CD4-positive, alpha-beta T cell treated with Interleukin-15 for 4 hours (primary cell): ENCODE results near the gene KIRREL3.

Experiments
- DNase-seq: peaks from one replicate; pipeline ENCODE4 v3.0.0-alpha.2; 2020; ENCODE audit warnings: low spot score

Gene KIRREL3

DNA sequence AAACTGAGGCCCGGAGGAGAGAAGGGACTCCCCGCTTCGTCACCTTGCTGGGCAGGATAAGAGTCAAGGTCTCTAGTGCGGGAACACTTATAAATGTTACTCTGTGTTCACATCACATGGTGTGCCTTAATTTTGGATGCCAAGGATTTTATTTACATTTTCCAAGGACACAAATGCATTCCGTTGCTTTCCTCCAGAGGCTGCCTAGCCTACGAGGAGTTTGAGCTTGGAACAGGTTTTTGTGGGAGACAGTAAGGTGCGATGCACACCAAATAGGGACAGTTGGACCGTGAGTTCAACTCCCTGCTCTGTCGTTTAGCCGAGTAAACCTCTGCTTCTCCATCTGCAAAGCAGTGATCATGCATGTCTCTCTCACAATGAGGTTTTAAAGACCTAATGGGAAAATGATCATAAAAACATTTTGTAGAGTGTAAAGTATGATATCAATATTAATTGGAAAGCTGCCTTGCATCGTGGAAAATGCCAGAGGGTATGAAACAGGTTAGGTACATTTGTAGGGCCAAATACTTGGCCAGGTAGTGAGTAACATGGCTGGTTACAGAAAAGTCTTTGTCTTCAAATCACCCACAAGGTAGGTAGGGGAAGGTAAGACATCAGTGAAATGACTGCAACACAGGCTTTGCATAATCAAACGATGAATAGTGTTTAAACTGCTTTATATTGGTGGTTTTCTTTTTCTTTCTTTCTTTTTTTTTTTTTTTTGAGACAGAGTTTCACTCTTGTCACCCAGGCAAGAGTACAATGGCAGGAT lies 583.3 kb downstream of the KIRREL3 start:
- no peak for DNase-seq

DNA sequence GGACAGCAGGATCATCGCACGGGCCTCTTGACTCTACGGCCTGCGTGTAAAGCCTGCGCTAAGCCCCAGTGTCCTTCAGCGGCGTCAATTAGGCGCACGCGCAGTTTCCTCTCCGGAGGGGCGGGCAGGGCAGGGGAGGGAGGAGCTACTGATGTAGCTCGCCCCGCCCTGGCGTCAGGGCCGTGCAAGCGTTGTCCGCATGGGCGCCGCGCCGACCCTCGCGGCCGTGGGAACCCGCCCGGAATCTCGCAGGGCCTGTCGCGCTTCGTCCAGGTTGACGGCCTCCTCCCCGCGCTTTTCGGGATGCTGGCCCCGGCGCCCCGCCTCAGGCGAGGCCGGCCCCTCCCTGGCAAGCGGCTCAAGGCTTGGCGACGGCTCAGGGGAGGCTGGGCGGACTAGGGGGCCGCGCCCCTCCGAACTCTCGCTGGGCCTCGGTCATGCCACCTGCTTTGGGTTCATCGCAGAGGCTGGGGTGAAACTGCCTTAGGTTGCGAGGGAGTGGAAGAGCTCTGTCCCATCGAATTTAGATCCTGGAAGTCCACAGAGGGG lies 584.0 kb downstream of the KIRREL3 start:
- peak; percentile 71 for DNase-seq

DNA sequence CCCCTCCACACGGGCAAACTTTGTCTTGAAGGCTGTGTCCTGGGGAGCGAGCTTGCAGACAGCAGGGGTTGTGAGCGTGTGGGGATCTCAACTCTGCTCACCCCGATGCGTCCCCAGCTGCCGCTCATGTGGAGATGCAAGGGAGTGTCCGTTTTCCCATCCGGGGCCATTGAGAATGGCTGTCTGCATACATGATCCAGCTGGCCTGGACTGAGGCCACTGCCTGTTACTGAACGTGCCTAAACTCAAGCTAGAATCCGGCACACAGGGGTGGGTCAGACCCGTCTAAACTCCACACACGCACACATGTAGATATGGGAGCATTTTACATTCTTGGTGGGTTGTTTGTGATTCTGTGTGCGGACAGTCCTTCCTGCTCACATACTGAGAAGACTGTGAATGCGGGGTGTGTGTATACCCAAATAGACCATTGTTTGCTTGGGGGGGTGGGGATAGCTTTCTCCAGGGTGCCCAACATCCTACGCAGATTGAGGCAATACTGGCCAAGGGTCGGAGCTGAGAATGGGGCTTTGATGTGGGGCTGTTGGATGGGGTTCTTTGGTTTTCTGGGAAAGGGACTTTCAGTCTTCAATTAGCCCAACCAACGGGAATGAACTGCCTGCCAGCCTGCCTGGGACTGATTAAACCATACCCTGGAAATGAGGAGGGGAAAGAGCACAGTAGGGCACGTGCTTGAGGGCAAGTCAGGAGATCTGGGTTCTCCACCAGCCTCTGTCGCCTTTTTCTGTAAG lies 584.7 kb downstream of the KIRREL3 start:
- no peak for DNase-seq

DNA sequence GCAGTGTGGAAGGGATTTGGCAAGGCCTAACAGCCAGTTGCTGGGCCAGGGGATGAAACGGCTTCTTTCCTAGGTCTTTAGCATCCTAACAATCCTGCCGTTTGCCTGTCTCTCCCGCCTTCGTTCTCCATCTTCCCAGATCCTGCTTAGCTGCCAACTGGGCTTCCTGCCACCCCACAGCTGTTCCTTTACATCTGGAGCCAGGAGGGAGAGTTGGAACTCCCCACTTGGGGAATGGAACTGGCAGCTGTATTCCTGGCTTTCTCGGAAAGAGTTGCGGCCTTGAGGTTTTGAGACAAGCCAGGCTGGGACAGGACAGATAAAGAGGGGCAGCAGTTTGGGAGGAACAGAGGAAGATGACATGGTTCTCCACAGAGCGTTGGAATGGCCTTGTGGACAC lies 585.4 kb downstream of the KIRREL3 start:
- no peak for DNase-seq

DNA sequence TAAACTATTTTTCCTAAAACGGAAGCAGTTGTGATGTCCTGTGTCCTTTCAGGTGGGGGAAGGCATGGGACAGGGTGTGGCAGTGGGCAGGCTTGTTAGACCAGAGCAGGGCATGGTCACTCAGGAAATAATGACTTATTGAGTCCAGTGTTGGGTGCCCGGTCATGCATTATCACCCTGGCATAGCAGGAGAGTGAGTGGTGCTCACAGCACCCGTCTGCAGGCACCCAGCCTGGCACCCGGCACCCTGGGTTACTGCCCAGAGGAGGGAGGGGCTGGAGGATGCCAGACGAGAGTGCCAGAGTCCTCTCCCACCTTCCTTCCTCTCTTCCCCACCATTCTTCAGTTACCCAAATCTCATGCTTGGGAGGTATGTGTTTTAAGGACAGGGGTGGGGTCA lies 586.0 kb downstream of the KIRREL3 start:
- DNase-seq, result no peak

DNA sequence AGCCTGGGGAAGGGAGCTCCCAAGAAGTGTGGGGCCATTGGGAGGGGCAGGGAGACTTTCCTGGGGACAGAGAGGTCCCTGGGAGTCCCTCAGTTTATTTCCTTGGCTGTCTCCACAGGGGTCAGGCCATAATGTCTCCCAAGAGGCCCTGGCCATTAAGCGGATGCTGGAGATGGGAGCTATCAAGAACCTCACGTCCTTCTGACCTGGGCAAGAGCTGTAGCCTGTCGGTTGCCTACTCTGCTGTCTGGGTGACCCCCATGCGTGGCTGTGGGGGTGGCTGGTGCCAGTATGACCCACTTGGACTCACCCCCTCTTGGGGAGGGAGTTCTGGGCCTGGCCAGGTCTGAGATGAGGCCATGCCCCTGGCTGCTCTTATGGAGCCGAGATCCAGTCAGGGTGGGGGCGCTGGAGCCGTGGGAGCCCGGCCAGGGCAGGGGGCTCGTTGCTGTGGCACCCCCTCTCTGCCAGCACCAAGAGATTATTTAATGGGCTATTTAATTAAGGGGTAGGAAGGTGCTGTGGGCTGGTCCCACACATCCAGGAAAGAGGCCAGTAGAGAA lies 586.6 kb downstream of the KIRREL3 start:
- no peak for DNase-seq

DNA sequence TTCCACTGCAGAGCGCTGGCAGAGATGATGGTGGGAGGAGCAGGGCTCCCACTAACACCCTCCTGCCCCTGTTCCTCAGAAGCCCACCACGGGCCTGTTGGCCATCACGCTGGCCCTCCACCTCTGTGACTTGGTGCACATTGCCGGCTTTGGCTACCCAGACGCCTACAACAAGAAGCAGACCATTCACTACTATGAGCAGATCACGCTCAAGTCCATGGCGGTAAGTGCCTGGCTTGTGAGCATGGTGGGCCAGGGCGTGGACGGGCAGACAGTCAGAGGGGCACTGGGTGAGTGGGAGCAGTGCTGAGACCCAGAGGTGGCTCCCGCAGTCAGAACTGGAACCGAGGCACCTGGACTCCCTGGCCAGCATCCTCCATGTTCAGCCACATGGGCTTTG lies 587.1 kb downstream of the KIRREL3 start:
- no peak for DNase-seq

DNA sequence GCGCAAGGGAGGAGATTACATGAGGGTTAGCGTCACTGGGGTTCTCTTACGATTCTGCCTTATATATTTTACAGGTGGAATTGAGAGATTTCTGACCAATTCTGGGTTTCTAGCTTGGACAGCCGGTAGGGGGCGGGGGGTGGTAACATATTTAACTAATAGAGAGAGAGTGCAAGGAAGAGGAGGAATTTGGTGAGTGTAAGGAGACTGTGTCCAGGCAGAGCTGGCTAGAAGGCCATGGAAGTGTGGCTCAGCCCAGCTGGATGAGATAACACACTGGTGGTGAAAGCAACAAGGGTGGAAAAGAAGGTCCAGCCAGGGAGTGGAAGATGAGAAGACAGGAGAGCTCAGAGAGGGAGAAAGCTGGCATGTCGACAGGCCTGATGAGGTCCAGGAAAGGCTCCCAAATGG lies 588.6 kb downstream of the KIRREL3 start:
- no peak for DNase-seq

DNA sequence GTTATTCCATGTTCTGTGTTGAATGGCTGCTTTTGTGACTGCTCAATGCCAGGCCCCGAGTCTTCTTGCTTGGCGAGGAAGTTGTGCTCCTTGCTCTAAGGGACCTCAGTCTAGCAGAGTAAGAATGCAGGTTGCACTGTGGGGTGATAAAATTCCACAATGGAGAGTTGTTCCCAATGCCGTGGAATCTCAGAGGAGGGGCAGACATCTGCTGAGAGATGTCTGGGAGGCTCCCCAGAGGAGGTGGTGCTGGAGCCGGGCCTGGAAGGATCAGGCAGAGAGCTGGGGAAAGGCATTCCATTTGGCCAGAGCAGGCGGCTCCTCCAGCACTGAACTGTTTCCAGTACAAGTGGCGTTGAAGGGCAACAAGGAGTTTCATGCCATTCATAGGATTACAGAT lies 589.9 kb downstream of the KIRREL3 start:
- no peak for DNase-seq

DNA sequence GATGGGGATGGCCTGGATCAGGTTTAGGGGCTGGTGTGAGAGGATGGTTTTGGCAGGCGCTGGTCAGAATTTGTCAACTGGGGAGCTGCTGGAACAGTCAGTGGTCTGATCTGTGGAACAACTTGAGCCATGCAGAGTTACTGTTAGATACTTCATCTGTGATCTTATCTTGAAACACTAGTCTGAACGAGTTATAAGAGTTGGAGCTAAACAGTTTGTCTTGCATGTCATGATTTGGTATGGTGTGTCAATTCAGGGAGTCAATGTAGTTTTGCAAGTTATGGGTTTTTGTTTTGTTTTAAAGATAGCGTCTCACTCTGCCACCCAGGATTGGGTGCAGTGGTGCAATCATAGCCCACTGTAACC lies 591.0 kb downstream of the KIRREL3 start:
- no peak for DNase-seq

DNA sequence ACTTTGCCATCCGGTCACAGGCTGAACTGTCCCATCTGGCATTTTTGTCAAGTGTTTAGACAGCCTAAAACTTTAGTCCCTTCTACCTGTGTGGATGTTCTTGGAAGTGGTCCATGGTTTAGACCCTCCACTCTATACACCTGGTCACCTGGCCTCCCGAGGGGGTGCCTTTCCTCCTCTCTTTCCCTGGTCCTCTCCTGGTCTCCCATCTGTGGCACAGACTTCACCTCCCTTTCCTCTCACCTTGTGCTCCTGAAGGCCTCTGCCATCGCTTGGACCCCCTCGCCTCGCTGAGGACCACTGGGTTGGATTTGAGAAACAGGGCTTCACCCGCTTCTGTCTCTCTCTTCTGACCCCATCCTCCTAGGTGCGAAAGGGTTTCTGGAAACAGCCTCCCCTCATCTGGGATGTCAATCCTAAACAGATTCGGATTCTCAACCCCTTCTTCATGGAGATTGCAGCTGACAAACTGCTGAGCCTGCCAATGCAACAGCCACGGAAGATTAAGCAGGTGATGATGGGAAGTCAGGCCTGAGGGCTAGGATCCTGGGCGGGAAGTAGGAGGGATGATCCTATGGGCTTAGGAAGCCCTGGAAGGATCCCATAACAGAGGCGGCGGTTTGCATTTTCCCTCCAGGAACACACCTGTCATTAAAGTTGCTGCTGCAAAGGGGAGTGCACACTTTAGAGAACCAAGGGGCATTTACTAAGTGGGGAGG lies 591.5 kb downstream of the KIRREL3 start:
- DNase-seq, result no peak

DNA sequence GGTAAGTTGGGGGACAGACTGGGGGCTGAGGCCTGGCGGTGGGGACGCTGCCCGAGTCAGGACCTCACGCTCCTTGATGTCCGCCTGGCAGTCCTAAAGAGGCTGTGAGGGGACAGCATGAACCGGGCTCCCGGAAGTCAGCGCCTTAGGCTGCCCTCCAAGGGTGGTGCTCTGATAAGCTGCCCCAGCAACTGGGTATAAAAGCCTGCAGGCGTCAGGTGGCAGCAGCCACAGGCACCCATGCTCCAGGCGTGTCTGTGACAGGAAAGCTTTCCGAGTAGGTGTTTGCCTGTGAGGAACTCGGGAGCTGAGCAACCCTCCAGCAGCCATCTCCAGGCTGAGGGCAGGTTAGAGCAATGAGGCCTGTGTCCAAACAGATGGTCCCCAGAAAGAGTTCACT lies 592.1 kb downstream of the KIRREL3 start:
- DNase-seq, result no peak

DNA sequence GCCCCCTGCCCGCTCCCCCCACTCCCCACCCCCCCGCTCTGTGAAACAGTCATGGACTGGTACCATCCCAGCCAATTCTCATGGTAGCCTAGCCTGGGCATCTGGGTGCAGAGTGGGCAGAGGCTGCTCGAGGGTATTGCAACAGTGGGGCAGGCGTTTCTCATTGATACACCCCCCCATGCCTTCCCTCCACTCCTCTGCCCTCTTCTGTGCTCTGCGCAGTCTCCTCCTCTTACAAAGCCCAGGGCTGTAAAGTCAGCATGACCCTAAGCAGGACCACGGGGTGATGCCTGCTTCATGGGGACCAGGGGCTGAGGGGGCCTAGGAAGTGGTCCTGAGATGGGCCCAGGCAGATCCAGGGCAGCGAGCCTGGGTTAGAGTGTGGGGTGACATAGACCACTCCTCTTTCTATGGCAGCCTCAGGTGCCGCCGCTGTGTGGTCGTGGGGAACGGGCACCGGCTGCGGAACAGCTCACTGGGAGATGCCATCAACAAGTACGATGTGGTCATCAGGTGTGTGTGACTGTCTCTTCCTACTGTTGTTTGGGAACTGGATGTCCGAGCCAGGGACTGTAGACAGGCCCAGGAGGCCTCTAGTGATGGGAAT lies 592.8 kb downstream of the KIRREL3 start:
- DNase-seq, result no peak

DNA sequence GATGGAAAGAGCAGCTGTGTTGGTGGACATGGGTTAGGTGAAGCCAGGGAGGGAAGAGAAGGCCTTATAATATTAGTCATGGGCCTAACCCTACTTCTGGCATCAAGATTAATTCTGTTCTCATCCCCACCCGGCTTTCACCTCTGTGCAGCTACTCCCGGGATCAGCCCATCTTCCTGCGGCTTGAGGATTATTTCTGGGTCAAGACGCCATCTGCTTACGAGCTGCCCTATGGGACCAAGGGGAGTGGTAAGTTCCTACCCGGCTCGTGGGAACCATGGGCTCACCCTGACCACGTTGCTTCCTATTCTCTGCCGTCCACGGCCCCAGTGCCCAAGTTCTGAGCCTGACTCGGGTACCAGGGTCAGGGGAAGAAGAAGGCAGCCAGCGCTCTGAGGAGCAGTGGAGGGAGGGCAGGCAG lies 593.5 kb downstream of the KIRREL3 start:
- no peak for DNase-seq

DNA sequence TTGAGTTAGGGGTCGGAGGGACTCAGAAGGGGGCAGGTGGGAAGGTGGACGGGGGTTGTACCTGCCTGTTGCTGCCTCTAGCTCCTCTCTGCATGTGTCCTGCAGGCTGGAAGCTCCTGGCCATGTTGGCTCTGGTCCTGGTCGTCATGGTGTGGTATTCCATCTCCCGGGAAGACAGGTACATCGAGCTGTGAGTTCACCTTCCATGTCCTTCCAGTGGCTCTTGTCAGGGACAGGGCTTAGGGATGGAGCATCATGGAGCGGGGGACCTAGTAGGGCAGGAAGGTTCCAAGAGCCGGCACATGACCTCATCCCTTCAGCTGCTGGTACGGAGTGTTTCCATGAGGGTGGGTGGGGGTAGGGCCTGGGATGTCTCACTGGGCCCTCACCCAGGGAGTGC lies 594.2 kb downstream of the KIRREL3 start:
- no peak for DNase-seq

DNA sequence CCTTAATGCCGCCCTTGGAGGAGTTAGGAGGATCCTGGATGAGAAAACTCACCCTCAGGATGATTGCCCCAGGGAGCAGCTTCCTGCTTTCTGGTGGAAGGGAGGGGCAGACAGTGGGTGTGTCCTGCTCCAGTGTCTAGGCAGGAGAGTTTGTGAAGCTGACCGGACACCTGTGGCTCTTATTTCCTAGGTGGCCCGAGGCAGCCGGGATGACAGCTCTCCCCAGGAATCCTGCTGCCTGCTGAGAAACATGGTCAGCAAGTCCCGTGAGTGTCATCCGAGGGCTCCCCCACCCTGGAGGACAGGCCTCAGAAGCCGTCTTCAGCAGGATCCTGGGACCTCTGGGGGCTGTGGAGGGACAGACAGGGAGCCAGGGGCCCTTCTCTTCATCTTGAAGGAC lies 594.7 kb downstream of the KIRREL3 start:
- no peak for DNase-seq

DNA sequence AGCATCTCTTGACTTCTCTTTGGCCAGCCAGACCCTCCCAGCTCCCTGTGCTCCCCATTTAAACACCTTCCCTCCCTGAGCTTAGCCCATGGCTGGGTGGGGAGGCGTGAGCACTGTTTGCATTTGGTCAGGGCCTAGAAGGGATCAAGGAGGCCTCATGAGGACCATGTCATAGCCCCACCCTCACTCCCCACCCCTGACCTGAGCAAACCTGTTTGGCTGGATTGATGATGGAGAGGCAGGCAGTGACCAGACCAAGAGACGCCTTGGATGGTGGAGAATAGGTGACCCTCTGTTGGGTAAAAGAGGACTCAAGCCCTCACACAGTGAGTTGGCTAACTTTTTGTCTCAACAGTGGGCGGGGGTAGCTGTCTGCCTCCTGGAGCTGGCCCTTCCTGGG lies 595.2 kb downstream of the KIRREL3 start:
- no peak for DNase-seq

DNA sequence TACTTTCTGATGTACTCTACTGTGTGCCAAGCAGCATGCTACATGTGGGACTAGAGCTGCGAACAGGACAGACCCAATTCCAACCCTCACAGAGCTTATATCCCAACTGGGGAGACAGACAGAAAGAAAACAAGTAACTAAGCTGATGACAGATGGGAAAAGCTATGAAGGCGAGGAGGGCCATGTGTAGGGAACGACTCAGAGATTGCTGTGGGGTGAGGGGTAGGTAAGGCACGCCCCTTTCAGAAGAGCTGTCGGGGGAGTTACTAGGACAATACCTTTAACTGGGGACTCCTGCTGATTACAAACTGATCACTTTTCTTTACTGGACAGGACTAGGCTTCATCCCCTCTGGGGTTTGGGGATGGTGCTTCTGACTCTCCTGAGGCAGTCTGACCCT lies 596.2 kb downstream of the KIRREL3 start:
- no peak for DNase-seq

DNA sequence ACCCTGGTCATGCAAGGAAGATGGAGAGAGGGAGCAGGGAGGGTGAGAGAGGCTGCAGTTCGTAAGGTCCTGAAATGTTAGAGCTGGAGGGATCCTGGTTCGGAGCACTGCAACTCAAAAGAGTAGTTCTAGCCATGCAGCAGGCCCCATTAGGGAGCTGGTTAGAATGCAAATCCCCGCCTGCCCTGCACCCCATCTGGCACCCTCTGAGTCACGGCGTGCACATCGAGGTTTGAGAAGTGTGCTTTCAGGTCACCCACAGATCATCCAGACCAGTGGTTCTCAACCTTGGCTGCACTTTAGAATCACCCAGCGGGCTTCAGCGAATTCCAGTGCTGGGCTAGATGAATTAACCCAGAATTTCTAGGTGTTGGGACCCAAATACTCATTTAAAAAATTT lies 596.9 kb downstream of the KIRREL3 start:
- no peak for DNase-seq

DNA sequence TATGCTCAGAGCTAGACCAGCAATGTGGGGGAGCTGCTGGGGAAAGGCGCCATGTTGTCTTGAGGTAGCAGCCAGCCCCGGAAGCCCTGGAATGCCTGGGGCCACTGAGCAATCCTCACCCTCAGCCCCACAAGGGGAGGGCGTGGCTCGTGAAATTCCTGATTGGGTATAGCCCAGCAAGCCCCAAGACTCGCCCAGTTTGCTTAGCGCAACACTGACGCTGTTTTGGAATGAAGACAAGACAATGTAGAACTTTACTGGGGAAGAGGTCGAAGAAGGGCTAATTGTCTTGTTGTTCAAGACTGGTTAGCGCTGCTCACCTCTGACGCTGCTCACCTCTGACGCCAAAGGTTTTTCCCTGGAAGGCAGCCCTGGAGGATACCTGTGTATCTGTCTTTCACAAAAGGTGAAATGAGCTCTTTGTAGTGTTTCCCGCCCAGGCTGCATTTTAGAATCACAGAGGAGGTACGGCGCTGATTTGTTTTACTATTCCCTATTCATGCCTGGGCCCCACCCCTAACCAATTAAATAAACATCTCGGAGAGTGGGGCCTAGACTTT lies 597.5 kb downstream of the KIRREL3 start:
- no peak for DNase-seq

DNA sequence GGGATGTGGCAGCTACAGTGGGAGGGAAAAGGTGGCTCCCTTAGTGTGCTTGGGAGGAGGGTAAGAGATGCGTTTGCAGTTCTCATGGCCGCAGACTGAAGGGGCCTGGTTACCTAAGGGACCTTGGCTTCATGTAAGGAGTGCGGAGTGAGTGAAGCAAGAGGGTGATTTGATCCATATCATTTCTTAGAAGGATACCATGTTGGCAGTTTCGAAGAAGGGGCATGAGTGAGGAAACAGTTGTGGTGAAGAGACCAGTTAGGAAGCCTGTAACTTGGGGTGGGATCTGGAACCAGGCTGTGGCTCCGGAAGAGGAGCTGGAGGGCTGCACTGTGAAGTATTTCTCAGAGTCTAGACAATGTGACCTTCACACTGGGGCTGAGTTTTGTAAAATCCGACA lies 600.1 kb downstream of the KIRREL3 start:
- no peak for DNase-seq

DNA sequence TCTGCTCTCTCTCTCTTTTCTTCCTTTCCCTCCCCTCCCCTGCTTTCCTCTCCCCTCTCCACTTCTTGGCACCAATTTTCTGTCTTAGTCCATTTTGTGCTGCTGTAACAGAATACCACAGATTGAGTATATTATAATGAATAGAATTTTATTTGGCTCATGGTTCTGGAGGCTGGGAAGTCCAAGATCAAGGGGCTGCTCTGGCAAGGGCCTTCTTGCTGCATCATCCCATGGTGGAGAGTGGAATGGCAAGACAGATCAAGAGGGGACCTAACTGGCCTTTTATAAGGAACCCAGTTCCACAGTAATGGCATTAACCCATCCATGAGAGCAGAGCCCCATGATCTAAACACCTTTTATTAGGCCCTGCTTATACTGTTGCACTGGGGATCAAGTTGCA lies 600.6 kb downstream of the KIRREL3 start:
- no peak for DNase-seq
